WTC11 (cell line): ENCODE results near the gene DNAJB8. TPM values are rescaled to one million over a fixed set of nuclear protein-coding genes. Genes with fewer than 3 reads are reported as not detected.
A peak's percentile ranks its signal among the peaks of the same experiment; 100 is the strongest.

Source experiments
- ATAC-seq: fragments of 200-7000 bp; cut with Tn5 transposase; 2 replicates; pipeline ENCODE4 v1.10.0; 2021; ENCODE audit warnings: mild to moderate bottlenecking, moderate library complexity
- CTCF ChIA-PET: fragments of 300-600 bp; sonication (Branson Sonifier 250); formaldehyde crosslinking; loops from one replicate; lab custom pipeline; 2021; ENCODE audit warnings: antibody characterized with exemption; lab: Charles Lee
- POLR2A ChIA-PET: fragments of 350-600 bp; sonication (Branson Sonifier 250); formaldehyde crosslinking; loops from one replicate; lab custom pipeline; 2021; ENCODE audit warnings: antibody characterized with exemption; lab: Charles Lee
- DNase-seq: peaks from one replicate; pipeline ENCODE4 v3.0.0; 2021; ENCODE audit warnings: low spot score
- H3K27ac Mint-ChIP-seq: 2 replicates; pipeline ENCODE4 v1.8.0; 2021; ENCODE audit warnings: mixed read lengths
- H3K27me3 Mint-ChIP-seq: 2 replicates; pipeline ENCODE4 v1.8.0; 2021; ENCODE audit warnings: low read depth, mild to moderate bottlenecking, moderate library complexity, mixed read lengths
- H3K36me3 Mint-ChIP-seq: 2 replicates; pipeline ENCODE4 v1.8.0; 2021; ENCODE audit warnings: mixed read lengths
- H3K4me1 Mint-ChIP-seq: 2 replicates; pipeline ENCODE4 v1.8.0; 2022; ENCODE audit warnings: mixed read lengths
- H3K4me3 Mint-ChIP-seq: 2 replicates; pipeline ENCODE4 v1.8.0; 2021; ENCODE audit warnings: mild to moderate bottlenecking, moderate library complexity, mixed read lengths
- H3K9me3 Mint-ChIP-seq: 2 replicates; pipeline ENCODE4 v1.8.0; 2021; ENCODE audit warnings: mixed read lengths
- ATF1 ChIP-seq: sonication (generic); formaldehyde crosslinking; IDR thresholded peaks from 2 replicates; pipeline ENCODE4 v1.8.1; 2023; ENCODE audit warnings: mild to moderate bottlenecking, moderate library complexity, missing genetic modification reagents
- CBFB ChIP-seq: sonication (generic); formaldehyde crosslinking; IDR thresholded peaks from 2 replicates; pipeline ENCODE4 v1.8.1; 2022; ENCODE audit warnings: mild to moderate bottlenecking, low read depth, missing genetic modification reagents
- CTCF ChIP-seq: fragments of 200-600 bp; IDR thresholded peaks from 2 replicates; pipeline ENCODE4 v1.8.0; 2022; ENCODE audit warnings: antibody characterized with exemption
- E2F1 ChIP-seq: sonication (generic); formaldehyde crosslinking; IDR thresholded peaks from 2 replicates; pipeline ENCODE4 v1.8.0; 2022; ENCODE audit warnings: mild to moderate bottlenecking, missing genetic modification reagents
- E2F5 ChIP-seq: sonication (generic); formaldehyde crosslinking; IDR thresholded peaks from 2 replicates; pipeline ENCODE4 v1.8.1; 2022; ENCODE audit warnings: mild to moderate bottlenecking, moderate library complexity, missing genetic modification reagents
- JAZF1 ChIP-seq: fragments of 250-450 bp; sonication (Bioruptor Pico); IDR thresholded peaks from 2 replicates; pipeline ENCODE4 v1.9.0; 2021; ENCODE audit warnings: moderate library complexity, mild to moderate bottlenecking, inconsistent platforms
- KAT7 ChIP-seq: sonication (generic); formaldehyde crosslinking; IDR thresholded peaks from 2 replicates; pipeline ENCODE4 v1.8.1; 2023; ENCODE audit warnings: missing genetic modification reagents, mild to moderate bottlenecking, borderline replicate concordance
- MXD4 ChIP-seq: fragments of 250-450 bp; sonication (Bioruptor Pico); IDR thresholded peaks from 2 replicates; pipeline ENCODE4 v1.8.0; 2021; ENCODE audit warnings: mild to moderate bottlenecking, moderate library complexity, borderline replicate concordance
- MYBL2 ChIP-seq: sonication (generic); formaldehyde crosslinking; IDR thresholded peaks from 2 replicates; pipeline ENCODE4 v1.8.1; 2023; ENCODE audit warnings: mild to moderate bottlenecking, moderate library complexity, missing genetic modification reagents
- NFATC4 ChIP-seq: fragments of 250-450 bp; sonication (Bioruptor Pico); IDR thresholded peaks from 2 replicates; pipeline ENCODE4 v1.9.0; 2021; ENCODE audit warnings: mild to moderate bottlenecking
- NFYB ChIP-seq: sonication (generic); formaldehyde crosslinking; conservative IDR thresholded peaks from 2 replicates; pipeline ENCODE4 v1.8.0; 2022; ENCODE audit warnings: low read depth, missing genetic modification reagents
- NR2C2 ChIP-seq: sonication (generic); formaldehyde crosslinking; IDR thresholded peaks from 2 replicates; pipeline ENCODE4 v1.8.0; 2022; ENCODE audit warnings: mild to moderate bottlenecking, missing genetic modification reagents
- TEAD1 ChIP-seq: sonication (generic); formaldehyde crosslinking; IDR thresholded peaks from 2 replicates; pipeline ENCODE4 v1.8.0; 2022; ENCODE audit warnings: mild to moderate bottlenecking, missing genetic modification reagents
- ZMAT4 ChIP-seq: fragments of 250-450 bp; sonication (Bioruptor Pico); IDR thresholded peaks from 2 replicates; pipeline ENCODE4 v1.9.0; 2021; ENCODE audit warnings: mild to moderate bottlenecking
- ZNF121 ChIP-seq: sonication (generic); formaldehyde crosslinking; IDR thresholded peaks from 2 replicates; pipeline ENCODE4 v1.8.0; 2023; ENCODE audit warnings: missing genetic modification reagents
- ZNF263 ChIP-seq: sonication (generic); formaldehyde crosslinking; IDR thresholded peaks from 2 replicates; pipeline ENCODE4 v1.8.1; 2022; ENCODE audit warnings: low read depth, mild to moderate bottlenecking, moderate library complexity, missing genetic modification reagents
- ZNF281 ChIP-seq: sonication (generic); formaldehyde crosslinking; IDR thresholded peaks from 2 replicates; pipeline ENCODE4 v1.8.0; 2023; ENCODE audit warnings: mild to moderate bottlenecking, missing genetic modification reagents
- ZNF317 ChIP-seq: sonication (generic); formaldehyde crosslinking; IDR thresholded peaks from 2 replicates; pipeline ENCODE4 v1.8.1; 2023; ENCODE audit warnings: low read depth, mild to moderate bottlenecking, moderate library complexity, missing genetic modification reagents, borderline replicate concordance
- total RNA-seq: library from RNA; stranded (reverse); gene quantifications from 3 replicates; pipeline ENCODE4 v1.2.3, GENCODE V29; 2021
- TF ChIP-seq, protein P1 (sequence below): sonication (generic); formaldehyde crosslinking; IDR thresholded peaks from 2 replicates; pipeline ENCODE4 v1.8.0; 2022; ENCODE audit warnings: mild to moderate bottlenecking, missing genetic modification reagents

Gene DNAJB8
- total RNA-seq, 1 experiment from 2014 or later: not detected

DNA sequence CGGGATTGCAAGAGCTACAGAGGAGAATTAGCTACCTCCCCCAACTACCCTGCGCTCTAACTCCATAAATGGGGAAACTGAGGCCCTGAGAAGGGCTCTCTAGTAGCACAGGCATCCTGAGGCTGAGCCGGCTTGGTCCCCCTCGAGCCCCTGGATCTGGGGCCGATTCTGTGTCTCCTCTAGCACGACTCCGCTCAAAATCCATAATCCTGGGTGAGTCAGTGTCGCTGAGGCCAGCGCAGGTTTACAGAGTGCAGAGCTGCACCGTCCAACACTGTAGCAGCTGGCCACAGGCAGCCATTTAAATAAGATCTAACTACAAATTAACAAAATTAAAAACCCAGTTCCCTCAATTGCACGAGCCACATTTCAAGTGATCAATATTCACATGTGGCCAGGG lies 15.5 kb upstream of the DNAJB8 start:
- DNase-seq: no peak
- peaks cover 61% of the 10 kb centered on the region for H3K4me1 Mint-ChIP-seq
- TF ChIP-seq E2F5: no peak
- TF ChIP-seq ZNF281 (CRISPR knock-in tag): no peak
- TF ChIP-seq KAT7 (CRISPR knock-in tag): no peak
- TF ChIP-seq TEAD1 (CRISPR knock-in tag): no peak
- no peak for TF ChIP-seq ZNF317
- TF ChIP-seq MYBL2 (CRISPR knock-in tag): no peak
- no peak for TF ChIP-seq ZMAT4 (CRISPR knock-in tag)
- no peak for TF ChIP-seq ZNF121 (CRISPR knock-in tag)
- TF ChIP-seq NR2C2 (CRISPR knock-in tag): no peak
- no peak for TF ChIP-seq CTCF
- TF ChIP-seq MXD4 (CRISPR knock-in tag): no peak
- TF ChIP-seq CBFB: no peak
- no peak for TF ChIP-seq NFYB (CRISPR knock-in tag)
- TF ChIP-seq JAZF1 (CRISPR knock-in tag): no peak
- TF ChIP-seq ZNF263 (CRISPR knock-in tag): no peak
- TF ChIP-seq, protein P1, sequence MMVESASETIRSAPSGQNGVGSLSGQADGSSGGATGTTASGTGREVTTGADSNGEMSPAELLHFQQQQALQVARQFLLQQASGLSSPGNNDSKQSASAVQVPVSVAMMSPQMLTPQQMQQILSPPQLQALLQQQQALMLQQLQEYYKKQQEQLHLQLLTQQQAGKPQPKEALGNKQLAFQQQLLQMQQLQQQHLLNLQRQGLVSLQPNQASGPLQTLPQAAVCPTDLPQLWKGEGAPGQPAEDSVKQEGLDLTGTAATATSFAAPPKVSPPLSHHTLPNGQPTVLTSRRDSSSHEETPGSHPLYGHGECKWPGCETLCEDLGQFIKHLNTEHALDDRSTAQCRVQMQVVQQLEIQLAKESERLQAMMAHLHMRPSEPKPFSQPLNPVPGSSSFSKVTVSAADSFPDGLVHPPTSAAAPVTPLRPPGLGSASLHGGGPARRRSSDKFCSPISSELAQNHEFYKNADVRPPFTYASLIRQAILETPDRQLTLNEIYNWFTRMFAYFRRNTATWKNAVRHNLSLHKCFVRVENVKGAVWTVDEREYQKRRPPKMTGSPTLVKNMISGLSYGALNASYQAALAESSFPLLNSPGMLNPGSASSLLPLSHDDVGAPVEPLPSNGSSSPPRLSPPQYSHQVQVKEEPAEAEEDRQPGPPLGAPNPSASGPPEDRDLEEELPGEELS: no peak
- no peak for TF ChIP-seq NFATC4 (CRISPR knock-in tag)
- no peak for TF ChIP-seq E2F1
- TF ChIP-seq ATF1 (CRISPR knock-in tag): no peak
- TF ChIP-seq, all 79 proteins: peak for 0
- Mint-ChIP-seq H3K9me3 (no peaks in the 10 kb centered on the region), H3K27me3 (peaks cover 100% of the 10 kb centered on the region), H3K27ac (no peak overlapping the region), H3K36me3 (no peaks in the 10 kb centered on the region; the same call in 1 of the 2 replicates), H3K4me3 (peak overlapping the region; percentile 57)
- ChIA-PET POLR2A (interaction anchor here (0.6 kb wide), 1 partner anchor 33 kb away, joined by 3 read pairs; no protein-coding TSS in a partner anchor), CTCF (interaction anchor here (0.8 to 6.6 kb wide), 14 partner anchors 8 to 305 kb away, joined by 3 to 45 read pairs (median 4); partner anchors contain the start of gene GATA2)
- no peak for ATAC-seq
